DOHH2 (cell line): ENCODE measurements around the gene RP2.

Source experiments
- H3F3A ChIP-seq: fragments of 200-600 bp; sonication (generic), shearing (Covaris generic); 2 replicates; pipeline ENCODE4 v1.6.0; 2016; ENCODE audit warnings: antibody characterized with exemption, mild to moderate bottlenecking; ENCODE audit not compliant: control insufficient read depth, insufficient read depth
- H3K27ac ChIP-seq: fragments of 200-600 bp; sonication (generic); 2 replicates; pipeline ENCODE4 v1.5.1; 2014; ENCODE audit warnings: low read depth, mild to moderate bottlenecking, low read length, moderate library complexity
- H3K27me3 ChIP-seq: fragments of 200-600 bp; sonication (generic); 2 replicates; pipeline ENCODE4 v1.6.1; 2014; ENCODE audit warnings: mild to moderate bottlenecking, low read length, mixed read lengths; ENCODE audit not compliant: control insufficient read depth
- H3K36me3 ChIP-seq: fragments of 200-600 bp; sonication (generic); 2 replicates; pipeline ENCODE4 v1.6.1; 2014; ENCODE audit warnings: mild to moderate bottlenecking, low read length, moderate library complexity, mixed read lengths; ENCODE audit not compliant: control insufficient read depth
- H3K4me1 ChIP-seq: fragments of 200-600 bp; sonication (generic); 2 replicates; pipeline ENCODE4 v1.6.1; 2014; ENCODE audit warnings: mild to moderate bottlenecking, low read length, mixed read lengths; ENCODE audit not compliant: control insufficient read depth
- H3K4me2 ChIP-seq: fragments of 200-600 bp; sonication (generic); 2 replicates; pipeline ENCODE4 v1.6.0; 2014; ENCODE audit warnings: mild to moderate bottlenecking, low read length, moderate library complexity
- H3K4me3 ChIP-seq: fragments of 200-600 bp; sonication (generic); 2 replicates; pipeline ENCODE4 v1.5.1; 2014; ENCODE audit warnings: mild to moderate bottlenecking, low read length, mixed read lengths
- H3K79me2 ChIP-seq: fragments of 200-600 bp; sonication (generic); 2 replicates; pipeline ENCODE4 v1.6.1; 2014; ENCODE audit warnings: mild to moderate bottlenecking, low read length, mixed read lengths; ENCODE audit not compliant: control insufficient read depth
- H3K9me2 ChIP-seq: fragments of 200-600 bp; sonication (generic); replicated peaks from 2 replicates; pipeline ENCODE4 v1.6.1; 2014; ENCODE audit warnings: mild to moderate bottlenecking, low read length, mixed read lengths; ENCODE audit not compliant: control insufficient read depth
- H3K9me3 ChIP-seq: fragments of 200-600 bp; sonication (generic); 2 replicates; pipeline ENCODE4 v1.6.1; 2014; ENCODE audit warnings: antibody characterized with exemption, low read length, mixed read lengths; ENCODE audit not compliant: control insufficient read depth, insufficient read depth
- H4K20me1 ChIP-seq: fragments of 200-600 bp; sonication (generic); 2 replicates; pipeline ENCODE4 v1.6.0; 2014; ENCODE audit warnings: low read depth, mild to moderate bottlenecking, antibody characterized with exemption, low read length, moderate library complexity; ENCODE audit not compliant: control insufficient read depth, insufficient read depth
- CTCF ChIP-seq: fragments of 200-600 bp; sonication (generic); IDR thresholded peaks from one replicate; pipeline ENCODE4 v1.5.1; 2014; ENCODE audit warnings: antibody characterized with exemption, mild to moderate bottlenecking, low read depth, low read length; ENCODE audit not compliant: poor library complexity, severe bottlenecking
- EZH2phosphoT487 ChIP-seq: fragments of 200-600 bp; sonication (generic); IDR thresholded peaks from 2 replicates; pipeline ENCODE4 v1.6.1; 2017; ENCODE audit warnings: borderline replicate concordance, mild to moderate bottlenecking, antibody characterized with exemption, low read length, moderate library complexity, mixed read lengths

Gene RP2

DNA sequence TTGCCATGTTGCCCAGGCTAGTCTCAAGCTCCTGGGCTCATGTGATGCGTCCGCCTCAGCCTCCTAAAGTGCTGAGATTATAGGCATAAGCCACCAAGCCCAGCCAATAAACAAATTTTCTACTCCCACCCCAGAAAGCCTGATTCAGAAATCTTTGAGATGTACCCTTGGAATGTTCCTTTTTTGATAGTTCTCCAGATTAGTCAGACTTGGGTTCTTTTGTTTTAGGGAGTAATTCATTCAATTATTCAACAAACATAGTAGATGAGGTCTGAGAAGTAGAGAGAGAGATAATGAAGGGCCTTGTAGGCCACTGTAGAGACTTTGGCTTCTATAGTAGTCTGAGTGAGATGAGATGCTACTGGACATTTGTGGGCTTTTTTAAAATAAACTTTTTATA is 27.8 kb downstream of the RP2 start:
- Histone ChIP-seq H3K36me3 (peaks cover 9% of the 10 kb centered on the region; the same call in 1 of the 2 replicates), H3K79me2 (no peaks in the 10 kb centered on the region), H3K4me3 (no peak overlapping the region), H3K4me1 (no peaks in the 10 kb centered on the region), H4K20me1 (no peaks in the 10 kb centered on the region), H3K27me3 (no peaks in the 10 kb centered on the region), H3F3A (no peaks in the 10 kb centered on the region), H3K4me2 (no peak overlapping the region), H3K9me3 (no peaks in the 10 kb centered on the region), H3K9me2 (no peaks in the 10 kb centered on the region), H3K27ac (no peak overlapping the region)
- TF ChIP-seq CTCF (no peak), EZH2phosphoT487 (no peak)

GRCh38 chrX:46865281-46865680 is 28.4 kb downstream of the RP2 start:
- no peaks in the 10 kb centered on the region for H3F3A ChIP-seq
- no peak overlapping the region for H3K27ac ChIP-seq
- no peak overlapping the region for H3K4me2 ChIP-seq
- no peak for TF ChIP-seq CTCF
- no peak for TF ChIP-seq EZH2phosphoT487
- H4K20me1 ChIP-seq = no peaks in the 10 kb centered on the region
- no peaks in the 10 kb centered on the region for H3K4me1 ChIP-seq
- H3K27me3 ChIP-seq = no peaks in the 10 kb centered on the region
- H3K79me2 ChIP-seq = no peaks in the 10 kb centered on the region
- peaks cover 9% of the 10 kb centered on the region; the same call in 1 of the 2 replicates for H3K36me3 ChIP-seq
- H3K4me3 ChIP-seq = no peak overlapping the region
- H3K9me3 ChIP-seq = no peaks in the 10 kb centered on the region
- H3K9me2 ChIP-seq = no peaks in the 10 kb centered on the region

- Histone ChIP-seq H3K4me3 (no peak overlapping the region), H3K79me2 (no peaks in the 10 kb centered on the region), H3K27ac (no peak overlapping the region), H3K4me1 (no peaks in the 10 kb centered on the region), H3K9me3 (no peaks in the 10 kb centered on the region), H3K4me2 (no peak overlapping the region), H3K9me2 (no peaks in the 10 kb centered on the region), H3K36me3 (peaks cover 3% of the 10 kb centered on the region; the same call in 1 of the 2 replicates), H3K27me3 (no peaks in the 10 kb centered on the region), H3F3A (no peaks in the 10 kb centered on the region), H4K20me1 (no peaks in the 10 kb centered on the region)
- TF ChIP-seq EZH2phosphoT487 (no peak), CTCF (no peak)
Observed at GRCh38 chrX:46866726-46867125, 29.9 kb downstream of the RP2 start.

DNA sequence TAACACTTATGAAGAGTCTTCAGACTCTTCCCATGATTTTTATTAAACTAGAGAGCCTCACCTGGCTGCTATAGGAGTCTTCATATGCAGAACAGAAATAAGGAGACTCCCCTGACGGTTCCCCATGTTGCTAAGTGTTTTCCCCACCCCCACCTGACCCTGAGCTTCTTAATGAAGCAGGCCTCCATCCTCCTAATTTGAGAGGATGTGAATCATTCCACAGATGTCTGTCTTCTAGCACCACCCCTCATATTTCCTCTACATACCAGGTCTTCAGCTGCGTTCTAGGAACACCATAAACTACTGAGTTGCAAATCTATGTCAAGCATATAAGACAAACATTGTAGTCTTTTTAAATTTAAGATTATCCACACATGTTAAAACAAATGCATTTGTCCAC is 36.9 kb downstream of the RP2 start:
- H3K79me2 ChIP-seq = no peaks in the 10 kb centered on the region
- H4K20me1 ChIP-seq = no peaks in the 10 kb centered on the region
- no peaks in the 10 kb centered on the region for H3K36me3 ChIP-seq
- no peak overlapping the region for H3K4me2 ChIP-seq
- no peaks in the 10 kb centered on the region for H3F3A ChIP-seq
- no peaks in the 10 kb centered on the region for H3K27me3 ChIP-seq
- no peaks in the 10 kb centered on the region for H3K4me1 ChIP-seq
- H3K4me3 ChIP-seq = no peak overlapping the region
- no peak overlapping the region for H3K27ac ChIP-seq
- TF ChIP-seq CTCF = no peak
- TF ChIP-seq EZH2phosphoT487 = no peak
- H3K9me3 ChIP-seq = no peaks in the 10 kb centered on the region
- no peaks in the 10 kb centered on the region for H3K9me2 ChIP-seq
